GM12878 (cell line): Measurements from ENCODE around the gene SPDL1. TPM values are rescaled to one million over a fixed set of nuclear protein-coding genes. Genes with fewer than 3 reads are reported as not detected.

ENCODE experiments used
- ATAC-seq: fragments of 200-7000 bp; cut with Tn5 transposase; 3 replicates; pipeline ENCODE4 v1.9.1; 2020; ENCODE audit warnings: mild to moderate bottlenecking, moderate library complexity
- BruUV-seq: library from RNA; stranded (reverse); fragments of 400-500 nt; replicated peaks from 2 replicates; lab custom pipeline; 2021; lab: Mats Ljungman, UMichigan
- CTCF ChIA-PET: fragments of 300-600 bp; sonication (Branson Sonifier 250); formaldehyde crosslinking; extraction: SDS; loops from one replicate; lab custom pipeline; 2021; ENCODE audit warnings: inconsistent platforms; lab: Yijun Ruan, JAX
- POLR2A ChIA-PET: fragments of 350-600 bp; formaldehyde crosslinking; extraction: SDS; loops from one replicate; lab custom pipeline; 2021; ENCODE audit warnings: inconsistent platforms; lab: Charles Lee
- RAD21 ChIA-PET: fragments of 300-600 bp; sonication (Branson Sonifier 250); formaldehyde crosslinking; loops from one replicate; lab custom pipeline; 2023; ENCODE audit warnings: antibody characterized with exemption; ENCODE audit not compliant: unreplicated experiment; lab: Charles Lee
- SMC1A ChIA-PET: fragments of 300-600 bp; sonication (Branson Sonifier 250); formaldehyde crosslinking; loops from one replicate; lab custom pipeline; 2023; ENCODE audit not compliant: unreplicated experiment, uncharacterized antibody; lab: Charles Lee
- DNase-seq: peaks from one replicate; pipeline ENCODE4 v3.0.0-alpha.2; 2011; ENCODE audit warnings: low read depth, low spot score
- FAIRE-seq: peaks from 3 replicates; lab custom pipeline; 2011; peaks lifted over from hg19 to GRCh38; lab: Jason Lieb, UNC
- H2AFZ ChIP-seq: 2 replicates; pipeline ENCODE4 v1.6.0; 2011; ENCODE audit warnings: low read depth, low read length, control low read depth; ENCODE audit not compliant: control insufficient read depth
- H3K27ac ChIP-seq: 2 replicates; pipeline ENCODE4 v1.5.1; 2011; ENCODE audit warnings: control low read depth; ENCODE audit not compliant: control insufficient read depth, insufficient read depth
- H3K27me3 ChIP-seq, 2 experiments: replicated peaks in 1 of 2; 2 replicates each; pipeline versions ENCODE4 v1.6.0 to v1.6.1; 2011; ENCODE audit warnings: low read length in 1 of 2; ENCODE audit not compliant: control insufficient read depth in 2 of 2, insufficient read depth in 2 of 2
- H3K36me3 ChIP-seq, 2 experiments: 2 replicates each; pipeline ENCODE4 v1.5.1; 2011; ENCODE audit warnings: low read length in 1 of 2; ENCODE audit not compliant: control insufficient read depth in 2 of 2, insufficient read depth in 2 of 2
- H3K4me1 ChIP-seq: 2 replicates; pipeline ENCODE4 v1.6.1; 2011; ENCODE audit warnings: mild to moderate bottlenecking, low read length, moderate library complexity, mixed read lengths; ENCODE audit not compliant: control insufficient read depth, insufficient read depth
- H3K4me2 ChIP-seq: 2 replicates; pipeline ENCODE4 v1.6.0; 2011; ENCODE audit warnings: control low read depth; ENCODE audit not compliant: control insufficient read depth, insufficient read depth
- H3K4me3 ChIP-seq: fragments of 200-600 bp; sonication (generic); 2 replicates; pipeline ENCODE4 v1.5.1; 2016
- H3K79me2 ChIP-seq: 2 replicates; pipeline ENCODE4 v1.6.0; 2011; ENCODE audit warnings: low read length; ENCODE audit not compliant: control insufficient read depth, insufficient read depth
- H3K9ac ChIP-seq: 2 replicates; pipeline ENCODE4 v1.8.0; 2011; ENCODE audit warnings: low read length, control low read depth, mixed read lengths; ENCODE audit not compliant: control insufficient read depth, insufficient read depth
- H3K9me3 ChIP-seq: replicated peaks from 3 replicates; pipeline ENCODE4 v1.5.1; 2011; ENCODE audit warnings: mild to moderate bottlenecking, low read length; ENCODE audit not compliant: control insufficient read depth, insufficient read depth
- H4K20me1 ChIP-seq: 2 replicates; pipeline ENCODE4 v1.6.0; 2011; ENCODE audit not compliant: control insufficient read depth, insufficient read depth
- CHD4 ChIP-seq: fragments of 200-600 bp; sonication (generic); IDR thresholded peaks from 2 replicates; pipeline ENCODE4 v1.6.1; 2016; ENCODE audit warnings: mild to moderate bottlenecking
- EGR1 ChIP-seq, 2 experiments: IDR thresholded peaks; 1 replicate in 1 of 2; 2 replicates in 1 of 2; pipeline ENCODE4 v1.6.1; 2011 to 2012; ENCODE audit warnings: low read depth in 2 of 2, low read length in 2 of 2, borderline replicate concordance in 1 of 2, mild to moderate bottlenecking in 1 of 2, moderate library complexity in 1 of 2
- EP300 ChIP-seq, 2 experiments: fragments of 150-350 bp in 1 of 2; IDR thresholded peaks; 2 replicates each; pipeline ENCODE4 v1.6.1; 2011 to 2012; ENCODE audit warnings: low read depth in 2 of 2, low read length in 2 of 2, borderline replicate concordance in 1 of 2, improper control_type of control experiment in 1 of 2, inconsistent platforms in 1 of 2; ENCODE audit not compliant: control insufficient read depth in 1 of 2
- HDAC2 ChIP-seq: fragments of 200-600 bp; sonication (generic); IDR thresholded peaks from 2 replicates; pipeline ENCODE4 v1.6.1; 2017
- MEF2B ChIP-seq: fragments of 450-650 bp; IDR thresholded peaks from 2 replicates; pipeline ENCODE4 v1.6.1; 2018; ENCODE audit warnings: mild to moderate bottlenecking, moderate library complexity; ENCODE audit not compliant: partially characterized antibody, poor library complexity, severe bottlenecking
- MTA3 ChIP-seq: IDR thresholded peaks from 2 replicates; pipeline ENCODE4 v1.6.1; 2012; ENCODE audit warnings: low read length, inconsistent platforms, borderline replicate concordance
- RAD21 ChIP-seq: IDR thresholded peaks from 2 replicates; pipeline ENCODE4 v1.6.1; 2011; ENCODE audit warnings: mild to moderate bottlenecking, low read depth, low read length, moderate library complexity; ENCODE audit not compliant: insufficient read depth
- RBBP5 ChIP-seq: fragments of 200-600 bp; sonication (generic); conservative IDR thresholded peaks from 2 replicates; pipeline ENCODE4 v1.6.1; 2016
- RCOR1 ChIP-seq: conservative IDR thresholded peaks from 2 replicates; pipeline ENCODE4 v1.6.1; 2012; ENCODE audit warnings: low read depth, low read length, improper control_type of control experiment
- SIX5 ChIP-seq: IDR thresholded peaks from 2 replicates; pipeline ENCODE4 v1.6.1; 2011; ENCODE audit warnings: mild to moderate bottlenecking, low read depth, low read length, moderate library complexity; ENCODE audit not compliant: severe bottlenecking
- SREBF1 ChIP-seq: IDR thresholded peaks from 2 replicates; pipeline ENCODE4 v1.6.1; 2012; ENCODE audit warnings: mild to moderate bottlenecking, low read length
- SUZ12 ChIP-seq: fragments of 200-600 bp; sonication (generic); IDR thresholded peaks from one replicate; pipeline ENCODE4 v1.6.1; 2018; ENCODE audit warnings: antibody characterized with exemption, mild to moderate bottlenecking; ENCODE audit not compliant: unreplicated experiment
- TCF3 ChIP-seq: IDR thresholded peaks from 2 replicates; pipeline ENCODE4 v1.6.1; 2012; ENCODE audit warnings: low read depth, mild to moderate bottlenecking, low read length, borderline replicate concordance; ENCODE audit not compliant: insufficient read depth
- ZSCAN29 ChIP-seq: fragments of 450-650 bp; IDR thresholded peaks from 2 replicates; pipeline ENCODE4 v1.6.1; 2017; ENCODE audit warnings: mild to moderate bottlenecking, moderate library complexity
- WGBS: methylation state at CpG from one replicate; pipeline ENCODE4 v1.1.6; 2016; ENCODE audit warnings: low lambda C conversion rate; ENCODE audit not compliant: insufficient replicate concordance, insufficient coverage; ENCODE audit errors: missing lambda C conversion rate; 5-methylcytosine and 5-hydroxymethylcytosine counted together
- in situ Hi-C: fragments of 300-500 bp; cut with MboI; formaldehyde crosslinking; loops from 9 replicates; pipeline ENCODE4 v1.14.3; 2018; ENCODE audit warnings: mixed read lengths
- intact Hi-C: fragments of 100-400 bp; cut with micrococcal nuclease; formaldehyde crosslinking; loops from one replicate; pipeline ENCODE4 v1.14.2; 2022; ENCODE audit not compliant: unreplicated experiment
- polyA plus RNA-seq, 11 experiments: library from polyadenylated mRNA; depleted of rRNA in 4 of 11; unstranded in 6 of 11; stranded (reverse) in 5 of 11; fragments of >200 nt; fragmentation: Nextera tagmentation in 4 of 11; fragmentation: Illumina TruSeq in 1 of 11; extraction: Ambion mirVana in 4 of 11; extraction: Trizol in 1 of 11; gene quantifications; 1 replicate in 1 of 11; 2 replicates in 10 of 11; pipeline versions ENCODE4 v1.2.1 to v1.2.3, GENCODE V29; 2011 to 2016; ENCODE audit warnings: inconsistent platforms in 2 of 11, missing spikeins in 2 of 11, low read depth in 1 of 11
- total RNA-seq, 4 experiments: library from RNA; depleted of rRNA in 3 of 4; stranded (reverse); fragments of >200 nt in 3 of 4; fragmentation: Illumina TruSeq in 1 of 4; extraction: Trizol in 1 of 4; gene quantifications; 2 replicates each; pipeline versions ENCODE4 v1.2.1 to v1.2.3, GENCODE V29; 2013 to 2021
- TF ChIP-seq, protein P1 (sequence below): fragments of 150-350 bp; IDR thresholded peaks from 2 replicates; pipeline ENCODE4 v1.6.1; 2014; ENCODE audit warnings: mild to moderate bottlenecking, low read depth, low read length
- TF ChIP-seq, protein P2 (sequence below): IDR thresholded peaks from 2 replicates; pipeline ENCODE4 v1.6.1; 2012; ENCODE audit warnings: low read depth, low read length, improper control_type of control experiment

Gene SPDL1
- total and polyA plus RNA-seq, 10 of the 15 experiments (the other 5 are each of a cell fraction or from before 2014, with no cell fraction given): 34.2 to 69.9 (median 46.0) TPM

DNA sequence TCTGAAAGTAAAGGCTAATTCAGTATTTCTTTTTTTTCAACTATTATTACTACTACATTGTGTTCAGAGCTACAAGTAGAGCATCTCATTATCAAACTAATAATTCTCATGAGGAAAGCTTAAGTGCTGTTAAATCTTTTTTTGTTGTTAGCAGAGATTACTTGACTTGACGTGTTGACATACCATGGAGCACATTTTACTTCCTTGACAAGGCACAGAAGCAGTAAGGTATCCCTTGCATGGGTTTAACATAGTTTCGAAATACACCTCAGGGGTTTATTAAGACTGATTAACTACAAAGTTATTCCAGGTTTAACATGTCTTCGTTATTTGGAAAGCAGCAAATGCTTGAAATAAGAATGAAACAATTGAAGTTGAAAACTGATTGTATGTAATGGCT, 7.0 kb downstream of the SPDL1 start:
- in situ Hi-C loops: no loop called here
- no peaks in the 10 kb centered on the region for H3K27me3 ChIP-seq
- ChIA-PET CTCF (interaction anchor here (0.6 to 1.0 kb wide), 2 partner anchors 10 to 237 kb away, joined by 3 read pairs; no protein-coding TSS in a partner anchor), RAD21 (no interaction called here), SMC1A (interaction anchor here (0.9 to 1.5 kb wide), 3 partner anchors 10 to 81 kb away, joined by 3 to 6 read pairs (median 5); no protein-coding TSS in a partner anchor), POLR2A (no interaction called here)
- no TSS peak for BruUV-seq
- peaks cover 0 to 22% of the 10 kb centered on the region in 2 experiments for H3K36me3 ChIP-seq
- no peak for DNase-seq
- H3K4me1 ChIP-seq: no peaks in the 10 kb centered on the region
- H3K4me2 ChIP-seq: no peak overlapping the region
- no peak for ATAC-seq
- intact Hi-C loops: no loop called here
- no peaks in the 10 kb centered on the region for H4K20me1 ChIP-seq
- no peak overlapping the region for H3K9ac ChIP-seq
- H3K27ac ChIP-seq: no peak overlapping the region
- H3K79me2 ChIP-seq: peaks cover 15% of the 10 kb centered on the region
- no peak for FAIRE-seq
- no peaks in the 10 kb centered on the region for H3K9me3 ChIP-seq
- no peak overlapping the region for H2AFZ ChIP-seq
- TF ChIP-seq RCOR1 (no peak), EP300 (IDR thresholded peaks at IDR 0.05; ENCODE audit: borderline replicate concordance in 1 of 2, control insufficient read depth in 1 of 2, low read depth in 2 of 2, low read length in 2 of 2) (no peak), HDAC2 (no peak), EGR1 (IDR thresholded peaks at IDR 0.05; ENCODE audit: borderline replicate concordance in 1 of 2, low read depth in 2 of 2, low read length in 2 of 2) (no peak), CHD4 (no peak), SREBF1 (no peak), SIX5 (no peak)
- WGBS: 84% methylated on average over 3 of the region's 3 CpGs
- no peak overlapping the region for H3K4me3 ChIP-seq

DNA sequence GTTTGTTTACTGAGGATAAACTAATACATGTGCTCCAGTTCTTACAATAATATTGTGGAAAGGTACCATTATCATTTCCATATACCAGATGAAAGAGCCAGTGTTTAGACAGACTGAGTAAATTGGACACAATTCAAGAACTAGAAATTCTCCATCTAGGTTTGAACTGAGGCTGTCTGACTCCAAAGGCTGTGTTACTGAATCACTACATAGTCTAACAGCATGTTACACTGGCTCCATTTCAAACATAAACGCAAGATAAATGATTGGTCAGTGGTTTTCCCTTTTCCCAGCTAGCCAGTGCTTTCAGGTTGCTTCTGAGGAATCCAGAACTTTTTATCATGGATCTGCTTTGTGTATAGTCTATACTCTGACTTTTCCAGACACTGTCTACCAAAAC, 8.1 kb downstream of the SPDL1 start:
- H3K27me3 ChIP-seq: no peaks in the 10 kb centered on the region
- peaks cover 0 to 27% of the 10 kb centered on the region in 2 experiments for H3K36me3 ChIP-seq
- H3K27ac ChIP-seq: no peak overlapping the region
- ATAC-seq: no peak
- no peak overlapping the region for H3K4me2 ChIP-seq
- H3K4me1 ChIP-seq: no peaks in the 10 kb centered on the region
- peaks cover 5% of the 10 kb centered on the region for H3K79me2 ChIP-seq
- H3K9ac ChIP-seq: no peak overlapping the region
- intact Hi-C loops: no loop called here
- H4K20me1 ChIP-seq: no peaks in the 10 kb centered on the region
- ChIA-PET POLR2A (no interaction called here), RAD21 (interaction anchor here (0.7 kb wide), 1 partner anchor 389 kb away, joined by 3 read pairs; no protein-coding TSS in a partner anchor), CTCF (interaction anchor here (0.6 to 4.2 kb wide), 3 partner anchors 10 to 152 kb away, joined by 3 to 18 read pairs (median 4); no protein-coding TSS in a partner anchor), SMC1A (no interaction called here)
- 32% methylated on average over 1 of the region's 1 CpG for WGBS
- BruUV-seq: no TSS peak
- no peak overlapping the region for H3K4me3 ChIP-seq
- H2AFZ ChIP-seq: no peak overlapping the region
- no peak for DNase-seq
- no peaks in the 10 kb centered on the region for H3K9me3 ChIP-seq
- in situ Hi-C loops: no loop called here
- no peak for FAIRE-seq
- no peak for TF ChIP-seq MEF2B
- TF ChIP-seq TCF3: no peak
- TF ChIP-seq EP300 (IDR thresholded peaks at IDR 0.05; ENCODE audit: borderline replicate concordance in 1 of 2, control insufficient read depth in 1 of 2, low read depth in 2 of 2, low read length in 2 of 2): no peak
- TF ChIP-seq, protein P1, sequence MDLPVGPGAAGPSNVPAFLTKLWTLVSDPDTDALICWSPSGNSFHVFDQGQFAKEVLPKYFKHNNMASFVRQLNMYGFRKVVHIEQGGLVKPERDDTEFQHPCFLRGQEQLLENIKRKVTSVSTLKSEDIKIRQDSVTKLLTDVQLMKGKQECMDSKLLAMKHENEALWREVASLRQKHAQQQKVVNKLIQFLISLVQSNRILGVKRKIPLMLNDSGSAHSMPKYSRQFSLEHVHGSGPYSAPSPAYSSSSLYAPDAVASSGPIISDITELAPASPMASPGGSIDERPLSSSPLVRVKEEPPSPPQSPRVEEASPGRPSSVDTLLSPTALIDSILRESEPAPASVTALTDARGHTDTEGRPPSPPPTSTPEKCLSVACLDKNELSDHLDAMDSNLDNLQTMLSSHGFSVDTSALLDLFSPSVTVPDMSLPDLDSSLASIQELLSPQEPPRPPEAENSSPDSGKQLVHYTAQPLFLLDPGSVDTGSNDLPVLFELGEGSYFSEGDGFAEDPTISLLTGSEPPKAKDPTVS: no peak
- TF ChIP-seq RBBP5: no peak
- TF ChIP-seq, protein P2, sequence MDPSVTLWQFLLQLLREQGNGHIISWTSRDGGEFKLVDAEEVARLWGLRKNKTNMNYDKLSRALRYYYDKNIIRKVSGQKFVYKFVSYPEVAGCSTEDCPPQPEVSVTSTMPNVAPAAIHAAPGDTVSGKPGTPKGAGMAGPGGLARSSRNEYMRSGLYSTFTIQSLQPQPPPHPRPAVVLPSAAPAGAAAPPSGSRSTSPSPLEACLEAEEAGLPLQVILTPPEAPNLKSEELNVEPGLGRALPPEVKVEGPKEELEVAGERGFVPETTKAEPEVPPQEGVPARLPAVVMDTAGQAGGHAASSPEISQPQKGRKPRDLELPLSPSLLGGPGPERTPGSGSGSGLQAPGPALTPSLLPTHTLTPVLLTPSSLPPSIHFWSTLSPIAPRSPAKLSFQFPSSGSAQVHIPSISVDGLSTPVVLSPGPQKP: no peak
- no peak for TF ChIP-seq SUZ12
- no peak for TF ChIP-seq ZSCAN29
- no peak for TF ChIP-seq RAD21
- no peak for TF ChIP-seq MTA3
